DND-41 (cell line): ENCODE data around the gene CFAP92.

Experiments
- EZH2 ChIP-seq: IDR thresholded peaks from 3 replicates; pipeline ENCODE4 v1.6.1; 2012; ENCODE audit warnings: borderline replicate concordance, low read depth, mild to moderate bottlenecking, moderate library complexity, low read length, inconsistent platforms; ENCODE audit not compliant: severe bottlenecking
- TF ChIP-seq, protein P1 (sequence below): IDR thresholded peaks from 2 replicates; pipeline ENCODE4 v1.5.1; 2012; ENCODE audit warnings: borderline replicate concordance, low read length, moderate library complexity, mild to moderate bottlenecking; ENCODE audit not compliant: poor library complexity, severe bottlenecking; ENCODE audit errors: extremely low read depth

DNA sequence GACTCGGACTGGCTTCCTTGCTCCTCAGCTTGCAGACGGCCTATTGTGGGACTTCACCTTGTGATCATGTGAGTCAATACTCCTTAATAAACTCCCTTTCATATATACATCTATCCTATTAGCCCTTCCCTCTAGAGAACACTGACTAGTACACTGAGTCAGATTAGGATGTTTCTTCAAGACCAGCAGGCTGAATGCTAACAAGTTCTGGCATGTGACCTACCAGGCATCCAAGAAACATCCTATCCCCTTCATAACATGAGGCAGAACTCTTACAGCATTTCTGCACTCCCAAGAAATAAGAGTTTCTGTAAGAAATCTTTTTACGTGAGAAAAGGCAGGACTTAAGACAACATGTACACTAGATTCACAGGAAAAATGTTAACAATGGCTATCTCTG, 9.3 kb downstream of the CFAP92 start:
- TF ChIP-seq, protein P1, sequence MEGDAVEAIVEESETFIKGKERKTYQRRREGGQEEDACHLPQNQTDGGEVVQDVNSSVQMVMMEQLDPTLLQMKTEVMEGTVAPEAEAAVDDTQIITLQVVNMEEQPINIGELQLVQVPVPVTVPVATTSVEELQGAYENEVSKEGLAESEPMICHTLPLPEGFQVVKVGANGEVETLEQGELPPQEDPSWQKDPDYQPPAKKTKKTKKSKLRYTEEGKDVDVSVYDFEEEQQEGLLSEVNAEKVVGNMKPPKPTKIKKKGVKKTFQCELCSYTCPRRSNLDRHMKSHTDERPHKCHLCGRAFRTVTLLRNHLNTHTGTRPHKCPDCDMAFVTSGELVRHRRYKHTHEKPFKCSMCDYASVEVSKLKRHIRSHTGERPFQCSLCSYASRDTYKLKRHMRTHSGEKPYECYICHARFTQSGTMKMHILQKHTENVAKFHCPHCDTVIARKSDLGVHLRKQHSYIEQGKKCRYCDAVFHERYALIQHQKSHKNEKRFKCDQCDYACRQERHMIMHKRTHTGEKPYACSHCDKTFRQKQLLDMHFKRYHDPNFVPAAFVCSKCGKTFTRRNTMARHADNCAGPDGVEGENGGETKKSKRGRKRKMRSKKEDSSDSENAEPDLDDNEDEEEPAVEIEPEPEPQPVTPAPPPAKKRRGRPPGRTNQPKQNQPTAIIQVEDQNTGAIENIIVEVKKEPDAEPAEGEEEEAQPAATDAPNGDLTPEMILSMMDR, result no peak
- TF ChIP-seq EZH2, result no peak
